ENCODE data around the gene RABGAP1L. TPM values are rescaled to one million over a fixed set of nuclear protein-coding genes. Genes with fewer than 3 reads are reported as not detected.

RABGAP1L gene
- total and polyA plus RNA-seq, 10 of the 15 experiments (the other 5 are each of a cell fraction or from before 2014, with no cell fraction given) = 5.8 to 194 (median 113) TPM

GRCh38 chr1:174398246-174398645, 238.9 kb downstream of the RABGAP1L start (continued):
- TF ChIP-seq ZNF592 (IDR thresholded peaks at IDR 0.05) (no peak), TCF12 (IDR thresholded peaks at IDR 0.05; ENCODE audit: low read depth, low read length) (no peak), ZNF274 (IDR thresholded peaks at IDR 0.05; ENCODE audit: insufficient read depth, insufficient read length) (no peak), MTA2 (IDR thresholded peaks at IDR 0.05; ENCODE audit: low read depth) (peak; percentile 72), SP1 (IDR thresholded peaks at IDR 0.05; ENCODE audit: low read depth, low read length) (no peak), CBFB (IDR thresholded peaks at IDR 0.05; ENCODE audit: low read depth) (peak; percentile 75), EP300 (IDR thresholded peaks at IDR 0.05; ENCODE audit: borderline replicate concordance in 1 of 2, control insufficient read depth in 1 of 2, low read depth in 2 of 2, low read length in 2 of 2) (peak; percentile 77 to 88; a peak in 3 of 4 replicates), RCOR1 (conservative IDR thresholded peaks at IDR 0.05; ENCODE audit: low read depth, low read length) (no peak), TBL1XR1 (IDR thresholded peaks at IDR 0.05; ENCODE audit: low read depth, low read length) (no peak), BMI1 (IDR thresholded peaks at IDR 0.05; ENCODE audit: borderline replicate concordance) (0 out of 2 replicates have a peak, but pooled peaks have one; percentile 46), CBX5 (IDR thresholded peaks at IDR 0.05; ENCODE audit: low read depth) (0 out of 2 replicates have a peak, but pooled peaks have one; percentile 21), TCF7 (IDR thresholded peaks at IDR 0.05; ENCODE audit: borderline replicate concordance) (peak; percentile 94), PBX3 (IDR thresholded peaks at IDR 0.05; ENCODE audit: insufficient replicate concordance, low read depth, low read length) (no peak), MTA3 (IDR thresholded peaks at IDR 0.05; ENCODE audit: borderline replicate concordance, low read length) (no peak), ESRRA (IDR thresholded peaks at IDR 0.05; ENCODE audit: low read length) (no peak), JUNB (IDR thresholded peaks at IDR 0.05) (peak; percentile 85), NBN (IDR thresholded peaks at IDR 0.05) (no peak), POU2F2 (IDR thresholded peaks at IDR 0.05; ENCODE audit: borderline replicate concordance, low read depth, low read length) (peak; percentile 62; the same call in 1 of the 3 replicates), E2F8 (IDR thresholded peaks at IDR 0.05; ENCODE audit: low read depth, partially characterized antibody) (no peak), SKIL (IDR thresholded peaks at IDR 0.05; ENCODE audit: low read depth, poor library complexity, severe bottlenecking) (no peak), POLR2AphosphoS2 (IDR thresholded peaks at IDR 0.05; ENCODE audit: low read depth, low read length) (no peak), JUND (IDR thresholded peaks at IDR 0.05; ENCODE audit: low read depth, low read length) (no peak)

Data from GM12878 (cell line).